Lung (tissue), 16 donors: ENCODE measurements around the gene C5orf63. TPM values are rescaled to one million over a fixed set of nuclear protein-coding genes. Genes with fewer than 3 reads are reported as not detected.
"Not testable (repeated sequence)": the region's sequence is repeated elsewhere in the genome, so short reads cannot be mapped to it uniquely, and the experiment has no call there.

Experiments used
- ATAC-seq: fragments of 200-7000 bp; cut with Tn5 transposase; one replicate; pipeline ENCODE4 v1.9.1; 2020; ENCODE audit warnings: moderate number of reproducible peaks; ENCODE audit not compliant: insufficient read depth, low FRiP score
- DNase-seq, 3 donors: peaks; one replicate each; pipeline ENCODE4 v3.0.0-alpha.2; 2013 to 2017
- H3K27ac ChIP-seq, 2 donors: one replicate each; pipeline ENCODE4 v1.5.1; 2013; ENCODE audit warnings: mild to moderate bottlenecking in 2 of 2, moderate library complexity in 2 of 2, control low read depth in 1 of 2, inconsistent platforms in 1 of 2, low read depth in 1 of 2, low read length in 1 of 2
- H3K27me3 ChIP-seq, 3 donors: one replicate each; pipeline ENCODE4 v1.5.1; 2013; ENCODE audit warnings: low read length in 2 of 3; ENCODE audit not compliant: control insufficient read depth in 3 of 3, insufficient read depth in 3 of 3
- H3K36me3 ChIP-seq, 4 donors: one replicate each; pipeline ENCODE4 v1.5.1; 2013; ENCODE audit warnings: low read length in 4 of 4, mild to moderate bottlenecking in 1 of 4, moderate library complexity in 1 of 4; ENCODE audit not compliant: control insufficient read depth in 4 of 4, insufficient read depth in 4 of 4
- H3K4me1 ChIP-seq, 5 donors: one replicate each; pipeline ENCODE4 v1.5.1; 2013; ENCODE audit warnings: low read length in 5 of 5, mild to moderate bottlenecking in 2 of 5, moderate library complexity in 1 of 5; ENCODE audit not compliant: control insufficient read depth in 5 of 5, insufficient read depth in 5 of 5
- H3K4me3 ChIP-seq: one replicate; pipeline ENCODE4 v1.5.1; 2013; ENCODE audit warnings: mild to moderate bottlenecking, control low read depth, moderate library complexity
- H3K9ac ChIP-seq, 2 donors: one replicate each; pipeline ENCODE4 v1.5.1; 2013; ENCODE audit warnings: low read length in 2 of 2, control low read depth in 1 of 2; ENCODE audit not compliant: insufficient read depth in 1 of 2
- H3K9me3 ChIP-seq, 4 donors: one replicate each; pipeline ENCODE4 v1.5.1; 2013; ENCODE audit warnings: low read length in 3 of 4, mild to moderate bottlenecking in 1 of 4, moderate library complexity in 1 of 4; ENCODE audit not compliant: control insufficient read depth in 4 of 4, insufficient read depth in 3 of 4
- WGBS, 2 donors: extraction: QIAGEN DNeasy Blood & Tissue Kit; methylation state at CpG; one replicate each; pipeline ENCODE4 v1.1.7; 2013; 5-methylcytosine and 5-hydroxymethylcytosine counted together
- long read RNA-seq, 5 donors: transcript quantifications; one replicate each; lab custom pipeline, GENCODE V29; 2026
- polyA plus RNA-seq, 2 donors: library from polyadenylated mRNA; stranded (reverse); fragments of 200-250 nt; gene quantifications; one replicate each; pipeline ENCODE4 v1.2.1, GENCODE V29; 2013
- total RNA-seq, 2 donors: library from RNA; depleted of rRNA in 1 of 2; stranded (reverse); fragments of >200 nt in 1 of 2; gene quantifications; one replicate each; pipeline ENCODE4 v1.2.1, GENCODE V29; 2014 to 2021
- TF ChIP-seq, protein P1 (sequence below): IDR thresholded peaks from 2 replicates; pipeline ENCODE4 v1.5.1; 2012; ENCODE audit warnings: mild to moderate bottlenecking; ENCODE audit errors: control extremely low read depth, extremely low read depth
- donor health status: control.
- donor health status: control.
- donor health status: Bipolar disorder and iron deficiency.
- donor health status: healthy.
- donor health status: DM: yes; HTN: yes; CAD: no.

C5orf63 gene
- total RNA-seq (1 to 10 TPM; 5.6 to 9.6 TPM), polyA plus RNA-seq (1 to 10 TPM; 2.7 to 6.0 TPM)
- long read RNA-seq, donor 1, partial matches to known transcripts, result 0 of 2 reads
- long read RNA-seq, donor 1, other reads (novel, unspliced or antisense), result 0 of 2 reads
- long read RNA-seq, donor 2, result 0 reads
- long read RNA-seq, donor 3, partial matches to known transcripts, result 0 of 1 reads
- long read RNA-seq, donor 3, other reads (novel, unspliced or antisense), result 0 of 1 reads
- long read RNA-seq, donor 4, partial matches to known transcripts, result 0 of 1 reads
- long read RNA-seq, donor 4, other reads (novel, unspliced or antisense), result 0 of 1 reads
- long read RNA-seq, donor 5, result 0 reads

DNA sequence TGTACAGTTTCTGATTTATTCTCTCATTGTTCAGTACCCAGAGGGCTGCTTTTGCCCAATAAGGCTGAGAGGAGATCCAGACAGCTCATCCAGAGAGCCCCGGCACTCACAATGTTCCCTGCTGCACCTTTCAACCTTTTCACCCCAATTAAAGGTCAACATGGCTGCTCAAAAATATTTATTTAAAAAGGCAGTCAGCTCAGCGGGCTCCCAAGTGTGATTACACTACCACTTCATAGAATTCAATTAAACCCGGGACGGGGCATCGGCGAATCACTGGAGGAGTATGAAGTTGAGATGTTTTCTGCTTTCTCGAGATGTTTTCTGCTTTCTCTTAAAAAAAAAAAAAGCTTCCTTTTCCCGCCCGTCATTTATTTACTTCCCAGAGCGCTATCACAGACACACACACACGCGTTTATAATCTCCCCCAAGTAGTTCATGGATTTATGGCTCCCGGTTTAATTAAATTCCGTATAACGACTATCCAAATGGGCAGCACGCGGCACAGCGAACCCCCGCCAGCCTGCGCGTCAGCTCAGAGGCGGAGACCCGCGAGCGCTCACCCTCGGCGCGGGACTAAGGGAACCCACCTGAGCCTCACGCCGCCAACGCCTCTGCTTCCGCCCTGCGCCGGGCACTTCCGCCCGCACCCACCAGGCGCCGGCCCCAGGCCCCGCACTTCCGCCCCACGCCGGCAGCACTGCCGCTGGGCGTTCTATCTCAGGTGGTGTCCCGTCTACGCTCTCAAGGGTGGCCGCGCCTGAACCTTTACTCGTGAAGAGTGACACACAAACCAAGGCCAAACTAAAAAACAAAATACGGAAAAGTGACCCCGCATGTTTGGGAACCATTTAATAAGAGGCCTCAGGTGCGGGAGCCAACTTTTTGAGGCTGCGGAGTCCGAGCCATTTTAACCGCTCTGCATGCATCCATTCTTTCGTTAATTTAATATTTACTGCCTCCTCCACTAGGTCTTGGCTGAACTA, at the start of gene C5orf63:
Gene C5orf63 (minus strand): TSS at position 642 of the 986 bp plus-strand sequence. CDS start 14,507 bp downstream, outside the sequence.
- Histone ChIP-seq H3K27ac (peak within 1 kb of the TSS; percentile 78 to 84), H3K27me3 (no peaks in the 10 kb centered on the region), H3K4me1 (peaks cover 0 to 6% (median 0%) of the 10 kb centered on the region in 5 donors), H3K9ac (peak within 1 kb of the TSS; percentile 21 to 69), H3K4me3 (peak within 1 kb of the TSS; percentile 67), H3K36me3 (no peaks in the 10 kb centered on the region), H3K9me3 (no peaks in the 10 kb centered on the region)
- DNase-seq, result peak; percentile 48 to 67 (median 52)
- peak; percentile 92 for ATAC-seq
- WGBS, 2 donors, result 15 to 24% methylated on average over 56 of the region's 56 CpGs
- TF ChIP-seq, protein P1, sequence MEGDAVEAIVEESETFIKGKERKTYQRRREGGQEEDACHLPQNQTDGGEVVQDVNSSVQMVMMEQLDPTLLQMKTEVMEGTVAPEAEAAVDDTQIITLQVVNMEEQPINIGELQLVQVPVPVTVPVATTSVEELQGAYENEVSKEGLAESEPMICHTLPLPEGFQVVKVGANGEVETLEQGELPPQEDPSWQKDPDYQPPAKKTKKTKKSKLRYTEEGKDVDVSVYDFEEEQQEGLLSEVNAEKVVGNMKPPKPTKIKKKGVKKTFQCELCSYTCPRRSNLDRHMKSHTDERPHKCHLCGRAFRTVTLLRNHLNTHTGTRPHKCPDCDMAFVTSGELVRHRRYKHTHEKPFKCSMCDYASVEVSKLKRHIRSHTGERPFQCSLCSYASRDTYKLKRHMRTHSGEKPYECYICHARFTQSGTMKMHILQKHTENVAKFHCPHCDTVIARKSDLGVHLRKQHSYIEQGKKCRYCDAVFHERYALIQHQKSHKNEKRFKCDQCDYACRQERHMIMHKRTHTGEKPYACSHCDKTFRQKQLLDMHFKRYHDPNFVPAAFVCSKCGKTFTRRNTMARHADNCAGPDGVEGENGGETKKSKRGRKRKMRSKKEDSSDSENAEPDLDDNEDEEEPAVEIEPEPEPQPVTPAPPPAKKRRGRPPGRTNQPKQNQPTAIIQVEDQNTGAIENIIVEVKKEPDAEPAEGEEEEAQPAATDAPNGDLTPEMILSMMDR, result no peak

DNA sequence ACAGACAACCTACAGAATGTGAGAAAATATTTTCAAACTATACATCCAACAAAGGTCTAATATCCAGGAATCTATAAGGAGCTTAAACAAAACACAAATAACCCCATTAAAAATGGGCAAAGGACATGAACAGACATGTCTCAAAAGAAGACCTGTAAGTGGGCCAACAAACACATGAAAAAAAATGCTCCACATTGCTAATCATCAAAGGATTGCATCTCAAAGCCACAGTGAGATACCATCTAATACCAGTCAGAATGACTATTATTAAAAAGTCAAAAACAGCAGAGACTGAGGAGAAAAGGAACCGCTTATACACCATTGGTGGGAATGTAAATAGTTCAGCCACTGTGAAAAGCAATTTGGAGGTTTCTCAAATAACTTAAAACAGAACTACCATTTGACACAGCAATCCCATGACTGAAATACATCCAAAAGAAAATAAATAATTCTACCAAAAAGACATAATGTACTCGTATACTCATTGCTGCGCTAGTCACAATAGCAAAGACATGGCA, 39.1 kb upstream of the C5orf63 start:
- no peak for ATAC-seq
- no peaks in the 10 kb centered on the region for H3K4me1 ChIP-seq
- no peaks in the 10 kb centered on the region for H3K36me3 ChIP-seq
- DNase-seq, result no peak
- no peak overlapping the region for H3K9ac ChIP-seq
- no peaks in the 10 kb centered on the region for H3K27me3 ChIP-seq
- no peak overlapping the region for H3K27ac ChIP-seq
- H3K4me3 ChIP-seq, result no peak overlapping the region
- TF ChIP-seq, protein P1, result no peak
- 97 to 98% methylated on average over 3 of the region's 3 CpGs for WGBS, 2 donors
- peaks cover 0 to 6% (median under 1%) of the 10 kb centered on the region in 4 donors for H3K9me3 ChIP-seq

DNA sequence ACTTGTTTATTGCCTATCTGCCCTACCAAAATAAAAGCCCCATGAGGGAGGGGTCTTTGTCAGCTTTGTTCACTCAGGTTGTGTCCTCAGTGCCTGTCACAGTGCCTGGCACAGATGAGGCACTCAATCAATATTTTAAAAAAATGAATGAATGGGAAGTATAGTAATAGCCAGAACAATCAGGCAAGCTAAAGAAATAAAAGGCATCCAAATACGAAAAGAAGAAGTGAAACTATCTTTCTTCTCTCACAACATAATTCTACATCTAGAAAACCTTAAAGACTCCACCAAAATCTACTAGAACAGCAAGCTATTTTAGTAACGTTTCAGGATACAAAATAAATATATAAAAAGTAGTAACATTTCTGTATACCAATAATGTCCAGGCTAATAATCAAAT, 37.8 kb upstream of the C5orf63 start:
- TF ChIP-seq, protein P1, result no peak
- Histone ChIP-seq H3K27me3 (no peaks in the 10 kb centered on the region), H3K9ac (no peak overlapping the region), H3K4me1 (no peaks in the 10 kb centered on the region), H3K27ac (no peak overlapping the region), H3K9me3 (peaks cover 0 to 6% (median under 1%) of the 10 kb centered on the region in 4 donors), H3K4me3 (no peak overlapping the region), H3K36me3 (no peaks in the 10 kb centered on the region)
- DNase-seq (no peak), ATAC-seq (no peak)
- WGBS, 2 donors, result 75 to 79% methylated on average over 2 of the region's 2 CpGs

DNA sequence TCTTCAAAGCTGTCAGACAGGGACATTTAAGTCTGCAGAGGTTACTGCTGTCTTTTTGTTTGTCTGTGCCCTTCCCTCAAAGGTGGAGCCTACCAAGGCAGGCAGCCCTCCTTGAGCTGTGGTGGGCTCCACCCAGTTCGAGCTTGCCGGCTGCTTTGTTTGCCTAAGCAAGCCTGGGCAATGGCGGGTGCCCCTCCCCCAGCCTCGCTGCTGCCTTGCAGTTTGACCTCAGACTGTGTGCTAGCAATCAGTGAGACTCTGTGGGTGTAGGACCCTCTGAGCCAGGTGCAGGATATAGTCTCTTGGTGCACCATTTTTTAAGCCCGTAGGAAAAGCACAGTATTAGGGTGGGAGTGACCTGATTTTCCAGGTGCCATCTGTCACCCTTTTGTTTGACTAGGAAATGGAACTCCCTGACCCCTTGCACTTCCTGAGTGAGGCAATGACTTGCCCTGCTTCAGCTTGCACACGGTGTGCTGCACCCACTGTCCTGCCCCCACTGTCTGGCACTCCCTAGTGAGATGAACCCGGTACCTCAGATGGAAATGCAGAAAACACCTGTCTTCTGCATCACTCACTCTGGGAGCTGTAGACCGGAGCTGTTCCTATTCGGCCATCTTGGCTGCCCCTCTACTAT, 35.4 kb upstream of the C5orf63 start:
- 77 to 88% methylated on average over 9 of the region's 9 CpGs for WGBS, 2 donors
- not testable (repeated sequence) for DNase-seq, H3K27ac ChIP-seq, H3K27me3 ChIP-seq, H3K4me3 ChIP-seq, H3K4me1 ChIP-seq, ATAC-seq, H3K9me3 ChIP-seq, H3K9ac ChIP-seq, H3K36me3 ChIP-seq
